SIG-M5 treated with dmso at 0.1 percent for 504 hours (cell line): ENCODE results near the gene PLP2.
A peak's percentile ranks its signal among the peaks of the same experiment; 100 is the strongest.
"Not testable (repeated sequence)": the region's sequence is repeated elsewhere in the genome, so short reads cannot be mapped to it uniquely, and the experiment has no call there.

Source experiments
- DNase-seq: peaks from one replicate; lab custom pipeline; 2025; ENCODE audit not compliant: unreplicated experiment; lab: John Stamatoyannopoulos, UW

Gene PLP2

GRCh38 chrX:49163555-49164419 lies 7.9 kb upstream of the PLP2 start:
- DNase-seq: peak; percentile 76

- DNase-seq: no peak
Observed at GRCh38 chrX:49164589-49165360, 6.9 kb upstream of the PLP2 start.

GRCh38 chrX:49165901-49166881 lies 5.5 kb upstream of the PLP2 start:
- DNase-seq: peak; percentile 82

- peak; percentile 88 for DNase-seq
Observed at GRCh38 chrX:49166914-49167739, 4.6 kb upstream of the PLP2 start.

- no peak for DNase-seq
Observed at GRCh38 chrX:49167740-49168108, 4.0 kb upstream of the PLP2 start.

- peak; percentile 66 for DNase-seq
Observed at GRCh38 chrX:49172280-49172780, 632 bp downstream of the PLP2 start.

- not testable (repeated sequence) for DNase-seq
Observed at GRCh38 chrX:49173544-49173943, 1.8 kb downstream of the PLP2 start.

- DNase-seq: no peak
Observed at GRCh38 chrX:49174723-49175122, 3.0 kb downstream of the PLP2 start.

- DNase-seq: no peak
Observed at GRCh38 chrX:49175435-49176274, 4.0 kb downstream of the PLP2 start.

- peak; percentile 50 for DNase-seq
Observed at GRCh38 chrX:49176421-49177326, 5.0 kb downstream of the PLP2 start.

GRCh38 chrX:49177338-49177833 lies 5.7 kb downstream of the PLP2 start:
- DNase-seq: no peak

- DNase-seq: no peak
Observed at GRCh38 chrX:49177873-49178480, 6.3 kb downstream of the PLP2 start.

- no peak for DNase-seq
Observed at GRCh38 chrX:49178537-49178936, 6.8 kb downstream of the PLP2 start.

GRCh38 chrX:49179358-49179757 lies 7.7 kb downstream of the PLP2 start:
- DNase-seq: no peak

- no peak for DNase-seq
Observed at GRCh38 chrX:49183701-49184281, 12.1 kb downstream of the PLP2 start.

GRCh38 chrX:49184294-49185281 lies 12.9 kb downstream of the PLP2 start:
- peak; percentile 44 for DNase-seq
